SK-N-SH (cell line): Measurements from ENCODE around the gene TEAD1. TPM values are rescaled to one million over a fixed set of nuclear protein-coding genes. Genes with fewer than 3 reads are reported as not detected.

ENCODE experiments used
- CTCF ChIA-PET: fragments of 300-600, 350-600 bp; formaldehyde crosslinking; extraction: SDS; loops from one replicate; lab custom pipeline; 2021; lab: Yijun Ruan, JAX
- POLR2A ChIA-PET: fragments of 350-600 bp; sonication (Branson Sonifier 250); formaldehyde crosslinking; extraction: SDS; loops from one replicate; lab custom pipeline; 2020; ENCODE audit warnings: antibody characterized with exemption, inconsistent platforms; lab: Yijun Ruan, JAX
- DNase-seq: peaks from one replicate; pipeline ENCODE4 v3.0.0; 2012
- H2AFZ ChIP-seq: fragments of 200-600 bp; sonication (generic); 2 replicates; pipeline ENCODE4 v1.8.1; 2016; ENCODE audit warnings: antibody characterized with exemption, mild to moderate bottlenecking, low read depth
- H3F3A ChIP-seq: fragments of 200-600 bp; sonication (generic); replicated peaks from 2 replicates; pipeline ENCODE3; 2016; ENCODE audit warnings: antibody characterized with exemption, mild to moderate bottlenecking; ENCODE audit not compliant: insufficient read depth
- H3K27ac ChIP-seq, 2 experiments: fragments of 200-500 bp in 1 of 2; fragments of 200-600 bp in 1 of 2; sonication (Bioruptor generic) in 1 of 2; sonication (generic), shearing (Covaris generic) in 1 of 2; 2 replicates each; pipeline versions ENCODE4 v1.5.1 to v1.6.1; 2014 to 2016; ENCODE audit warnings: low read depth in 2 of 2, inconsistent platforms in 1 of 2, low read length in 1 of 2, mild to moderate bottlenecking in 1 of 2, mixed read lengths in 1 of 2
- H3K27me3 ChIP-seq: fragments of 200-600 bp; sonication (generic), shearing (Covaris generic); 2 replicates; pipeline ENCODE4 v1.6.1; 2016; ENCODE audit warnings: mixed run types; ENCODE audit not compliant: insufficient read depth
- H3K36me3 ChIP-seq, 2 experiments: fragments of 200-500 bp in 1 of 2; fragments of 200-600 bp in 1 of 2; sonication (Bioruptor generic) in 1 of 2; sonication (generic) in 1 of 2; replicated peaks in 1 of 2; 2 replicates each; pipeline versions ENCODE3 to v1.5.1; 2014 to 2016; ENCODE audit warnings: low read length in 1 of 2, mild to moderate bottlenecking in 1 of 2; ENCODE audit not compliant: insufficient read depth in 2 of 2, control insufficient read depth in 1 of 2
- H3K4me1 ChIP-seq, 2 experiments: fragments of 200-500 bp in 1 of 2; fragments of 200-600 bp in 1 of 2; sonication (Bioruptor generic) in 1 of 2; sonication (generic), shearing (Covaris generic) in 1 of 2; 2 replicates each; pipeline versions ENCODE4 v1.5.1 to v1.6.1; 2014 to 2016; ENCODE audit warnings: low read depth in 1 of 2, low read length in 1 of 2, mixed run types in 1 of 2; ENCODE audit not compliant: insufficient read depth in 2 of 2, control insufficient read depth in 1 of 2
- H3K4me2 ChIP-seq: fragments of 200-600 bp; sonication (generic), shearing (Covaris generic); 2 replicates; pipeline ENCODE4 v1.6.1; 2017; ENCODE audit warnings: mixed run types
- H3K4me3 ChIP-seq, 2 experiments: fragments of 200-500 bp in 1 of 2; fragments of 200-600 bp in 1 of 2; sonication (Bioruptor generic) in 1 of 2; sonication (generic), shearing (Covaris generic) in 1 of 2; 2 replicates each; pipeline versions ENCODE4 v1.5.1 to v1.8.1; 2014 to 2016; ENCODE audit warnings: low read depth in 2 of 2, inconsistent platforms in 1 of 2, low read length in 1 of 2, mild to moderate bottlenecking in 1 of 2, mixed read lengths in 1 of 2, moderate library complexity in 1 of 2
- H3K79me2 ChIP-seq: fragments of 200-600 bp; sonication (generic); 2 replicates; pipeline ENCODE4 v1.8.1; 2017; ENCODE audit warnings: mild to moderate bottlenecking; ENCODE audit not compliant: insufficient read depth
- H3K9ac ChIP-seq: fragments of 200-600 bp; sonication (generic); 2 replicates; pipeline ENCODE4 v1.6.1; 2017; ENCODE audit warnings: mixed run types
- H3K9me2 ChIP-seq: fragments of 200-600 bp; sonication (generic); 2 replicates; pipeline ENCODE4 v1.6.1; 2017; ENCODE audit warnings: mixed run types
- H3K9me3 ChIP-seq: fragments of 200-600 bp; sonication (generic); 2 replicates; pipeline ENCODE4 v1.6.1; 2017; ENCODE audit warnings: mixed run types, mild to moderate bottlenecking, moderate library complexity
- H4K20me1 ChIP-seq: fragments of 200-600 bp; sonication (generic); 2 replicates; pipeline ENCODE4 v1.6.1; 2017; ENCODE audit warnings: mild to moderate bottlenecking, mixed run types; ENCODE audit not compliant: insufficient read depth
- CHD2 ChIP-seq: fragments of 150-350 bp; IDR thresholded peaks from 2 replicates; pipeline ENCODE4 v1.6.1; 2018; ENCODE audit warnings: low read length; ENCODE audit not compliant: partially characterized antibody
- ELF1 ChIP-seq: IDR thresholded peaks from 2 replicates; pipeline ENCODE4 v1.4.0; 2012
- EZH2phosphoT487 ChIP-seq: fragments of 200-600 bp; sonication (generic); IDR thresholded peaks from 2 replicates; pipeline ENCODE4 v1.6.1; 2017; ENCODE audit warnings: low read depth, mixed run types, mild to moderate bottlenecking, antibody characterized with exemption, moderate library complexity, borderline replicate concordance
- FOXJ3 ChIP-seq: sonication (generic); formaldehyde crosslinking; IDR thresholded peaks from 2 replicates; pipeline ENCODE4 v1.5.1; 2020; ENCODE audit warnings: mild to moderate bottlenecking, missing genetic modification reagents
- GABPA ChIP-seq: IDR thresholded peaks from 2 replicates; pipeline ENCODE4 v1.4.0; 2012; ENCODE audit warnings: low read depth, mild to moderate bottlenecking
- GATA2 ChIP-seq: sonication (generic); formaldehyde crosslinking; IDR thresholded peaks from 2 replicates; pipeline ENCODE4 v1.5.0; 2020; ENCODE audit warnings: mild to moderate bottlenecking, missing genetic modification reagents
- JUND ChIP-seq: IDR thresholded peaks from 2 replicates; pipeline ENCODE4 v1.4.0; 2012
- MXI1 ChIP-seq: IDR thresholded peaks from 2 replicates; pipeline ENCODE4 v1.6.1; 2012; ENCODE audit warnings: mild to moderate bottlenecking, low read depth, low read length, improper control_type of control experiment
- NFIC ChIP-seq: IDR thresholded peaks from 2 replicates; pipeline ENCODE4 v1.4.0; 2012; ENCODE audit warnings: borderline replicate concordance
- PBX3 ChIP-seq: IDR thresholded peaks from 2 replicates; pipeline ENCODE4; 2012
- RCOR1 ChIP-seq: fragments of 150-350 bp; IDR thresholded peaks from 2 replicates; pipeline ENCODE4 v1.6.1; 2017; ENCODE audit warnings: antibody characterized with exemption, low read length
- REST ChIP-seq: IDR thresholded peaks from 2 replicates; pipeline ENCODE4 v1.6.1; 2012; ENCODE audit warnings: mild to moderate bottlenecking, low read depth, low read length, moderate library complexity
- RXRA ChIP-seq: IDR thresholded peaks from 2 replicates; pipeline ENCODE4 v1.4.0; 2012; ENCODE audit warnings: low read depth, mild to moderate bottlenecking, borderline replicate concordance
- SMC3 ChIP-seq: IDR thresholded peaks from 2 replicates; pipeline ENCODE4 v1.6.1; 2012; ENCODE audit warnings: low read depth, low read length, improper control_type of control experiment
- TEAD4 ChIP-seq: IDR thresholded peaks from 2 replicates; pipeline ENCODE4 v1.4.0; 2012; ENCODE audit warnings: mild to moderate bottlenecking, borderline replicate concordance; ENCODE audit not compliant: insufficient read depth
- USF1 ChIP-seq: IDR thresholded peaks from 2 replicates; pipeline ENCODE4 v1.4.0; 2012; ENCODE audit warnings: low read depth, borderline replicate concordance
- YY1 ChIP-seq: IDR thresholded peaks from 2 replicates; pipeline ENCODE4 v1.4.0; 2012; ENCODE audit warnings: low read depth, mild to moderate bottlenecking
- whole genome bisulfite sequencing: methylation state at CpG from one replicate; pipeline ENCODE4 v1.1.6; 2017; ENCODE audit warnings: low lambda C conversion rate; 5-methylcytosine and 5-hydroxymethylcytosine counted together
- polyA plus RNA-seq, 3 experiments: library from polyadenylated mRNA; depleted of rRNA; stranded (reverse); fragments of >200 nt; gene quantifications; 2 replicates each; pipeline ENCODE4 v1.2.3, GENCODE V29; 2012
- TF ChIP-seq, protein P1 (sequence below): fragments of 150-350 bp; IDR thresholded peaks from 2 replicates; pipeline ENCODE4 v1.6.1; 2016; ENCODE audit warnings: mild to moderate bottlenecking, low read depth, low read length

The TEAD1 gene
- polyA plus RNA-seq, 1 of the 3 experiments (the other 2 are of a cell fraction) = 31.2 TPM

DNA sequence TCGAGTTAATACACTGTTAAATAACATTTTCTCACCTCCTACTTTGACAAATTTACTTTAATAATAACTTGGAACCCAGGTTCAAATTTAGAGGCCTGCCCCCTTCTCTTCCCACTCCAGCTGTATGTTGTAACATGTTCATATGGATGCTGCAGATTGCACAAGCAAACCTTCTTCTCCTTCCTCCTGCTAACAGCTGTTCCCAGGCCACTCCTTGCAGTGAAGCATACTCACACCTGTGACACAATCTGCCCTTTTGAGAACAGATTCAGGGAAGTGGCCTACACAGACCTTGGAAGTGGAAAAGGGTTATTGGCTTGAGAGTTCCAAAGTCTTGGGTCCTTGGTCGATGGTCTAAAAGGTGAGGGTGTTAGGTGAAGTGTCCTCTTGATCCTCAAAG lies 131.9 kb downstream of the TEAD1 start:
- Histone ChIP-seq H3K9ac (no peak overlapping the region), H3K4me3 (no peak overlapping the region), H3K36me3 (peaks cover 3 to 11% of the 10 kb centered on the region in 2 experiments), H2AFZ (no peak overlapping the region), H3K9me3 (no peaks in the 10 kb centered on the region), H3K9me2 (no peaks in the 10 kb centered on the region), H3K4me1 (peaks cover 49 to 84% of the 10 kb centered on the region in 2 experiments), H3K27ac (no peak overlapping the region), H3F3A (peaks cover 14% of the 10 kb centered on the region), H4K20me1 (peaks cover 72% of the 10 kb centered on the region), H3K27me3 (no peaks in the 10 kb centered on the region), H3K4me2 (no peak overlapping the region), H3K79me2 (peaks cover 100% of the 10 kb centered on the region)
- DNase-seq = no peak
- CTCF ChIA-PET = interaction anchor here (1.1 to 1.5 kb wide), 2 partner anchors 14 to 84 kb away, joined by 3 to 4 read pairs; no protein-coding TSS in a partner anchor
- 69% methylated on average over 2 of the region's 2 CpGs for WGBS
- POLR2A ChIA-PET = no interaction called here
- TF ChIP-seq YY1 = no peak
- no peak for TF ChIP-seq EZH2phosphoT487
- TF ChIP-seq ELF1 = no peak
- no peak for TF ChIP-seq CHD2
- TF ChIP-seq PBX3 = no peak
- no peak for TF ChIP-seq SMC3
- TF ChIP-seq JUND = no peak
- TF ChIP-seq GATA2 (CRISPR knock-in tag) = no peak
- TF ChIP-seq, protein P1, sequence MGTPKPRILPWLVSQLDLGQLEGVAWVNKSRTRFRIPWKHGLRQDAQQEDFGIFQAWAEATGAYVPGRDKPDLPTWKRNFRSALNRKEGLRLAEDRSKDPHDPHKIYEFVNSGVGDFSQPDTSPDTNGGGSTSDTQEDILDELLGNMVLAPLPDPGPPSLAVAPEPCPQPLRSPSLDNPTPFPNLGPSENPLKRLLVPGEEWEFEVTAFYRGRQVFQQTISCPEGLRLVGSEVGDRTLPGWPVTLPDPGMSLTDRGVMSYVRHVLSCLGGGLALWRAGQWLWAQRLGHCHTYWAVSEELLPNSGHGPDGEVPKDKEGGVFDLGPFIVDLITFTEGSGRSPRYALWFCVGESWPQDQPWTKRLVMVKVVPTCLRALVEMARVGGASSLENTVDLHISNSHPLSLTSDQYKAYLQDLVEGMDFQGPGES = no peak
- TF ChIP-seq GABPA = no peak
- TF ChIP-seq RXRA = no peak
- TF ChIP-seq MXI1 = no peak
- TF ChIP-seq REST = no peak
- TF ChIP-seq FOXJ3 (CRISPR knock-in tag) = no peak
- no peak for TF ChIP-seq TEAD4
- TF ChIP-seq RCOR1 = no peak
- TF ChIP-seq NFIC = no peak
- TF ChIP-seq USF1 = no peak
